NCI-H187 treated with DMSO at 0.1 percent for 48 hours (cell line): ENCODE results near the gene NELL1.
"Not testable (repeated sequence)": the region's sequence is repeated elsewhere in the genome, so short reads cannot be mapped to it uniquely, and the experiment has no call there.

Experiments used
- DNase-seq: peaks from one replicate; lab custom pipeline; 2025; lab: John Stamatoyannopoulos, UW

The NELL1 gene

DNA sequence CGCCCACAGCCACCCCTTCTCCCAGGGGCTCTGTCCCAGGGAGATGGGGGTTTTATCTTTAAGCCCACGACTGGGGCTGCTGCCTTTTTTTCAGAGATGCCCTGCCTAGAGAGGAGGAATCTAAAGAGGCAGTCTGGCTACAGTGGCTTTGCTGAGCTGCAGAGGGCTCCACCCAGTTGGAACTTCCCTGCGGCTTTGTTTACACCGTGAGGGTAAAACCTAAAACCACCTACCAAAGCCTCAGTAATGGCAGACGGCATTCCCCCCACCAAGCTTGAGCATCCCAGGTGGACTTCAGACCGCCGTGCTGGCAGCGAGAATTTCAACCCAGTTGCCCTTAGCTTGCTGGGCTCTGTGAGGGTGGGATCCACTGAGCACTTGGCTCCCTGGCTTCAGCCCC is 535.8 kb downstream of the NELL1 start:
- no peak for DNase-seq

DNA sequence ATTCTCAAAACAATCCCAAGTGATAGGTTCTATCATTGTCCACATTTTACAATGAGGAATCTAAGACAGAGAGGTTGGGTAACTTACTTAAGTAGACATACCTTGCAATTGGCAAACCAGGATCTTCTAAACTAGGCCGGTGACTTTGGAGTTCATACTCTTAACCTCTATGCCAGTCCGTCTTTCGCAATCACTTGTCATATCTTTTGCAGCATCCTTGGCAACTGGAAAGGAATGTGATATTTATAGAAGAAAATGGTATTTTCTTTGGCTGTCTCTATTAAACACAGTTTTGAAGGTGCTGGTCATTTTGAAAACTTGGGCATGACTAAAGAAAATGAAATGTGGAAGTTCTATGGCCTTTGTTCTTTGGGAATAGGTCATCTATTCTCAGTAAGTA is 556.5 kb downstream of the NELL1 start:
- no peak for DNase-seq

DNA sequence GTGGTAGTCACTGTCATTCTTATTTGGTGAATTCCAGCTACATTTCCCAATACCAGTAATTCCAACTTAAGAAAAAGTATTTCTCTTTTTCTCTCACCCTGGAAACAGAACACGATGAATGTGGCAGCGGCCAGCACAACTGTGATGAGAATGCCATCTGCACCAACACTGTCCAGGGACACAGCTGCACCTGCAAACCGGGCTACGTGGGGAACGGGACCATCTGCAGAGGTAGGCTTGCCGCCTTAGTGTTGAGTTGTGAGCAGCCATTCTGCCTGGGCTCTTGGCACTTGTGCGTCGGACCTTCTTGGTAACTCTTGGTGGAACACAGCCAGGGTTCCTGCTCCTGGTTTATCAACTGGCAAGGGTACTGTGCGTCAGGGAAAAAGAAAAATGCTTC is 559.8 kb downstream of the NELL1 start:
- DNase-seq = no peak

GRCh38 chr11:21250196-21250595 is 580.8 kb downstream of the NELL1 start:
- no peak for DNase-seq

DNA sequence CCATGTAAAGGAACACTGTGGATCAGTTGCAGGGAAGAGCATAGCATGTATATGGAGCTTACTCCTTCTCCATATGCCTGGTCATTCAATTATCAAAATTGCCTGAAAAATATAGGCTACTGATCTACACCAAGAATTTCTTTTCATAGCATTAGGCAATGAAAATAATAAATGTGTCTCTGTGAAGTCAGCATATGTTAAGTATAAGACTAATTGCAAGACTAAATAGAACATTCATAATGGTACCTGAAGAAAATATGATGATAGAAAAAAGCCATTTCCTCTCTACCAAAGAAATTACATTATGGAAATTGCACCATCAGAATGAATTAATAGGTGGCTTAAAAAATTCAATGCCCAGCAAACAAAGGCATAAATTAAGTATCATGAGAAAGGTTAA is 584.7 kb downstream of the NELL1 start:
- DNase-seq = no peak

DNA sequence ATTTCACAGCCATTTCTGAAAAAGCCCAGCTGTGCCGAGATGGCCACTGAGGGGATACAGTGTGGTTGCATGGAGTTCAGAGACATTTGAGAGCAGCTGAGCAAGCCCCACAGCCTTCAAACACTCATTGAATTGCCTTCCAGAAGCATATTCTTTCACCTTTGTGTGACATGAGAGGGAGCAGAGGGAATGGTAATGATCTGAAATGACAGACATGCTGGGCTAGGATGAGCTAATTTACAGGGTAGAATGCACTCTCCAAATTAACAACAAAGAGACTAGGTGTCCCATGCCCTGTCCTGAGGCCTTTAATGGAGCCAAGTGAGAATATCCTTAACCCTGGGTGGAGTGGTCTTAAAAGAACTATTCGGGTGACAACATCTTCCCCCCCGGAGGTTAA is 585.4 kb downstream of the NELL1 start:
- no peak for DNase-seq

GRCh38 chr11:21257461-21257860 is 588.1 kb downstream of the NELL1 start:
- no peak for DNase-seq

DNA sequence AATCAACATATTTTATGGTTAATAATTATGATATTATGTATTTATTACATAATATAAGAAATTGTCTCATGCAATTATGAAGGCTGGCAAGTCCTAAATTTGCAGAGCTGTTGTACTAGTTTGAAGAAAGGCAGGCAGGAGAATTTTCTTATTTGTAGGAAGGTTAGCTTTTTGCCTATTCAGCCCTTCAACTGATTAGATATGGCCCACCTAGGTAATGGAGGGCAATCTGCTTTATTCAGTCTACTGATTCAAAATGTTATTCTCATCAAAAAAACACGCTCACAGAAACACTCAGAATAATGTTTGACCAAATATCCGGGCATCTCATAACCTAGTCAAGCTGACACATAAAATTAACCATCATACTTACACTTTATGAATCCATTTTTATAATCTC is 589.0 kb downstream of the NELL1 start:
- DNase-seq = no peak

- DNase-seq = no peak
Observed at GRCh38 chr11:21260101-21260500, 590.7 kb downstream of the NELL1 start.

DNA sequence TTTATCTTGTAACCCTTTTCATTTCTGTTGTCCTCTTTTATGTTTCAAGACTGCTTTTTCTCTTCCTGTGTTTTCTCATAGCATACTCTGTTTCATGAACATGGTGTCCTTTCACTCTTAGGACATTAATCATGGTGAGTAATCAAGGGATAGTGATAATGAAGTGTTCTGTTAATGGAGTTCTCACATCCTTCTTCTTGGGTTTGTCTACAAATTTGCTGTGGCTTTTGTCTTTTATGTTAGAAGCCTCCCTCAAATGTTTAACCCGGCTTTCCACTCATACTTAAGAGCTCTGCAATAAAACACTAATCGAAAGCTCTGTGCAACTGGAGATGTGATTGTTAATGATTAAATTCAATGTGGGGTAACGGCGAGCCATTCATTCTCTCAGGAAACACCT is 593.6 kb downstream of the NELL1 start:
- DNase-seq = peak; percentile 56

DNA sequence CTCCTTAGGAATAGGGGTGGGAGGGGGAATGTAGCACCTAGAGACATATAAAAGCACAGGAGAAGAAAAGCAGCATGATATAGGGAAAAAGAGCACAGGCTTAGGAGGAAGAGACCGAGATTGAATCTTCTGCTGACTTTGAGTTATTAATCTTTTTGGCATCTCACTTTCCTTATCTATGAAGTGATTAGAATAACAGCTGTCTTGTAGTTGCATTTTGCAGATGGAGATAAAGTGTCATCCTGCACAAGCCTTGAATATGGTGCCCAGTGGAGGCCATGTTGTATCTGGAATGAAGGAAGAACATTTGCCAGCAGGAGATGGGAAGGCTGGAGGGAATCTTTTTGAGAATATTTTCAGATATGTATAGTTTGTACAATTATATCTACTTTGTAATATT is 594.7 kb downstream of the NELL1 start:
- no peak for DNase-seq

- DNase-seq = no peak
Observed at GRCh38 chr11:21268036-21268435, 598.6 kb downstream of the NELL1 start.

- DNase-seq = not testable (repeated sequence)
Observed at GRCh38 chr11:21272139-21272538, 602.8 kb downstream of the NELL1 start.

DNA sequence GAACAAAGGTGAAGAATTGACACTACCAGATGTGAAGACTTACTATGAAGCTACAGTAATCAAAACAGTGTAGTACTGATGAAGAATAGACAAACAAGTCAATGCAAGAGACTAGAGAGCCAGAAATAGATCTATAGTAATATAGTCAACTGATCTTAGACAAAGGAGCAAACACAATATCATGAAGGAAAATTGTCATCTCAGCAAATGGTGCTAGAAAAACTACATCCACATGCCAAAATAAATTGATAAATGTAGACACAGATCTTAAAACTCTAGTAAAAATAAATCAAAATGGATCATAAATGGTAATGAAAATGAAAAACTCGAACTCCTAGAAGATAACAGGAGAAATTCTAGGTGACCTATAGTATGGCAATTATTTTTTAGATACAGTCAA is 609.5 kb downstream of the NELL1 start:
- no peak for DNase-seq

- DNase-seq = no peak
Observed at GRCh38 chr11:21285104-21285503, 615.7 kb downstream of the NELL1 start.

DNA sequence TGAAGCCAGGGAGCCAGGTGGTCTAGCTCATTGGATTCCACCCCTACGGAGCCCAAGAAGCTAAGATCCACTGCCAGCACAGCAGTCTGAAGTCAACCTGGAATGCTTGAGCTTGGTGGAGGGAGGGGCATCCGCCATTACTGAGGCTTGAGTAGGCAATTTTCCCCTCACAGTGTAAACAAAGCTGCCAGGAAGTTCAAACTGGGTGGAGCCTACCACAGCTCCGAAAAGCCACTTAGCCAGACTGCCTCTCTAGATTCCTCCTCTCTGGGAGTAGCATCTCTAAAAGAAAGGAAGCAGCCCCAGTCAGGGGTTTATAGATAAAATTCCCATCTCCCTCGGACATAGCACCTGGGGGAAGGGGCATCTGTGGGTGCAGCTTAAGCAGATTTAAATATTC is 620.3 kb downstream of the NELL1 start:
- peak; percentile 50 for DNase-seq

DNA sequence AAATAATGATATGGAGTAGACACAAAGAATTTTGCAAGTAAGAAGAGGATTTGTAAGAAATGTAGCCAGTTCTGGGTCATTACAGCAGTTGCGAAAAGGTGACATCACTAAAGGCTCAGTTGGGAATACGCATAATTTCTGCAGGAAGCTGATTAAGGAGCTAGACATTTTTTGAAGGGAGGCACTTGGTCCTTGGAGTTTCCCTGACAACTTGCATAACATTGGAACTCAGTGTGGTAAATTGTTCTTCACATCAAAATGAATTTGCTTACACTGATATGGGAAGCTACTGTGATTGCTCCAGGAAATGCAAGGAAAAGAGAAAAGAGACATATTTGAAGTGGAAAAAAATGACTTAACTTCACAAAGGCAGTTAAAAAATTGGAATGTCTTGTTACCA is 626.1 kb downstream of the NELL1 start:
- no peak for DNase-seq

DNA sequence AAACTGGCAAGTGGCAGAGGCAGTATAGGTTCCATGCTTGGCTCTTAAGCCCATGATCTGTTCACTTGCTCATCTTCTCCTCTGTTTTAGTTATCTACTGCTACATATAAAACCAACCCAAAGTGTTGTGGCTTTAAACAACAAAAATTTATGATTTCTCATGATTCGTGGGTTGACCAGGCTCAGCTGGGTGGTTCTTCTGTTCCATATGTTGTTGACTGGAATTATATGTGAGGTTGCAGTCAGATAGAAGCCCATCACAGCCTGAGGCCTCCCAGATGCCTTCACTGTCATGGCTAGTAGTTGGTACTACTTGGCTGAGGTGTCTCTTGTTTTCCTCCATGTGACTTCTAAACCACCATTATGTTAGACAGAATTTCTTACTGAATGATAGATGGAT is 632.6 kb downstream of the NELL1 start:
- DNase-seq = no peak

DNA sequence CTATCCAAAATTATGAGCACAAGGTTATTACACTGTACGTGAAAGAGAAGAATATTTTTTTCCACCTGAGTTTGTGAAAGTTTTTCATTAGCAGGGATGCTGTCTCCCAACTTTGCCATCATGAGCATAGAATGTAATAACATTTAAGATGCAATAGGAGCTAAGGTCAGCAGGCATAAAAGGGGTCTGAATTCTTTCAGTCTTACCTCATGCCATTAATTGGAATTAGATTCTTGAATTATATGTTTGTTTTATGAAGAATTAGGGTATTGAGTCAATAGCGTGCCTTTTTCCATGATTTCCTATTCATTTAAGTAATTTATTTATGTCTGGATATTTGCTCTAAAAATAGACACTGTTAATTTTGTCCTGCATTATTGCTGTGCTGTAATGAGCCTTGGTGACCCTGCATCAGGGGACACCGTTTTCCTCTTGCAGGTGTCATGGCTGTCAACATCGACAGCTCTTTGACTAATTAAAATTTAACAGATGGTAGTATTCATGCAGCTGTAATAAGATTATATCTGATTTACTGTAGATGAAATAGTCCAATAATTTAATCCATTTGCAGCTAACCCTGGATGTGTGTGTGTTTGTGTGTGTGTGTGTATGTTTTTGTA is 637.5 kb downstream of the NELL1 start:
- DNase-seq = no peak

DNA sequence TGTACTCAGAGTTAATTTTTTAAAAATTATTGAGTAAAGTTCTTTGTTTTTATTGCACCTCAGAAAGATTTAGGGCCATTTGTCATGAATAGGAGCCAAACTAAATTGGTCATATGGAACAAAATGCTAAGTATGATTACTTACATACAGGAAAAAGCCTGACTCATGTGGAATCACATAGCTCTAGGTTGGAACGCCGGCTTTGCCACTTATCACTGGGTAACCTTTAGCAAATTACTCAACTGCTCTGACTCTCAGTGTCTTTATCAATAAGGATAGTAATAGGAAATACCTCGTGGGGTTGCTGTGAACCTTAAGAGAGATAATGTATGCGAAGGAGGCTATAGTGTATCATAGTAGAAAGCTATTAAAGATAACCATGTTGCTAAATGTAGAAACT is 638.5 kb downstream of the NELL1 start:
- no peak for DNase-seq

GRCh38 chr11:21316591-21316990 is 647.2 kb downstream of the NELL1 start:
- no peak for DNase-seq

DNA sequence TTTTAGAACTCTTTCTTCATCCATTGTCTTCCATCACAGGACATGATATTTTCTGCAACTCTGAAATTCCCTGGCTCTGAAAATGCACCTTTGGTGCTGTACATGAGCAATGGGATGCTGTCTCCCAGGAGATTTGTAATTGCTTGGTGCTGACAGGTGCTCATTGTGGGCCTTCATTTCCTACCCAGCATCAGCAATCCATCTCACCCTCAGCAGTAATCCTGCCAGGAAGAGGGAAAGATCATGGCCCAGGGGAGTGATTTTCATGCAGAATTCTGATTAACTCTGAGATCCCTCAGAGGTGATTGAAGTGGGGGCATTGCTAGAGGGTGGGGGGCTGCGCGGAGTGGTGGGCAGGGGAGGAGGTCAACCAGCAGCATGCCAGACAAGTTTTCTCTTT is 651.7 kb downstream of the NELL1 start:
- DNase-seq = no peak

GRCh38 chr11:21321530-21321929 is 652.1 kb downstream of the NELL1 start:
- DNase-seq = no peak

- DNase-seq = no peak
Observed at GRCh38 chr11:21323617-21324016, 654.2 kb downstream of the NELL1 start.

- DNase-seq = no peak
Observed at GRCh38 chr11:21343204-21343603, 673.8 kb downstream of the NELL1 start.
